ENCODE data around the gene PTPRM.

PTPRM gene

GRCh38 chr18:8224576-8224975, 657.5 kb downstream of the PTPRM start:
- WGBS, 2 experiments = 94 to 100% methylated on average over 2 to 3 of the region's 3 CpGs
- H3K4me3 ChIP-seq (ENCODE audit: insufficient read depth, low read depth, low read length) = no peak overlapping the region
- H3K36me3 ChIP-seq (ENCODE audit: control insufficient read depth, insufficient read depth, low read length) = no peaks in the 10 kb centered on the region
- no peaks in the 10 kb centered on the region for H3K4me1 ChIP-seq (ENCODE audit: control insufficient read depth, insufficient read depth, low read length)
- no peak overlapping the region for H3K27ac ChIP-seq (ENCODE audit: insufficient read depth, low read depth, low read length, poor library complexity, severe bottlenecking)
- no peaks in the 10 kb centered on the region for H3K9me3 ChIP-seq (ENCODE audit: control insufficient read depth, low read length)
- no peaks in the 10 kb centered on the region for H3K27me3 ChIP-seq (ENCODE audit: control insufficient read depth, insufficient read depth, low read length, poor library complexity, severe bottlenecking)

GRCh38 chr18:8229040-8229439, 661.9 kb downstream of the PTPRM start:
- no peaks in the 10 kb centered on the region for H3K9me3 ChIP-seq (ENCODE audit: control insufficient read depth, low read length)
- no peaks in the 10 kb centered on the region for H3K4me1 ChIP-seq (ENCODE audit: control insufficient read depth, insufficient read depth, low read length)
- no peak overlapping the region for H3K4me3 ChIP-seq (ENCODE audit: insufficient read depth, low read depth, low read length)
- H3K27ac ChIP-seq (ENCODE audit: insufficient read depth, low read depth, low read length, poor library complexity, severe bottlenecking) = no peak overlapping the region
- 96 to 97% methylated on average over 4 of the region's 5 CpGs for WGBS, 2 experiments
- no peaks in the 10 kb centered on the region for H3K36me3 ChIP-seq (ENCODE audit: control insufficient read depth, insufficient read depth, low read length)
- H3K27me3 ChIP-seq (ENCODE audit: control insufficient read depth, insufficient read depth, low read length, poor library complexity, severe bottlenecking) = no peaks in the 10 kb centered on the region

GRCh38 chr18:8229787-8230186, 662.7 kb downstream of the PTPRM start:
- Histone ChIP-seq H3K36me3 (ENCODE audit: control insufficient read depth, insufficient read depth, low read length) (no peaks in the 10 kb centered on the region), H3K27ac (ENCODE audit: insufficient read depth, low read depth, low read length, poor library complexity, severe bottlenecking) (no peak overlapping the region), H3K4me1 (ENCODE audit: control insufficient read depth, insufficient read depth, low read length) (no peaks in the 10 kb centered on the region), H3K27me3 (ENCODE audit: control insufficient read depth, insufficient read depth, low read length, poor library complexity, severe bottlenecking) (no peaks in the 10 kb centered on the region), H3K4me3 (ENCODE audit: insufficient read depth, low read depth, low read length) (no peak overlapping the region), H3K9me3 (ENCODE audit: control insufficient read depth, low read length) (peaks cover under 1% of the 10 kb centered on the region)
- 97% methylated on average over 3 of the region's 3 CpGs for WGBS, 2 experiments

- WGBS, 2 experiments = 94 to 97% methylated on average over 5 of the region's 5 CpGs
- no peaks in the 10 kb centered on the region for H3K36me3 ChIP-seq (ENCODE audit: control insufficient read depth, insufficient read depth, low read length)
- no peaks in the 10 kb centered on the region for H3K4me1 ChIP-seq (ENCODE audit: control insufficient read depth, insufficient read depth, low read length)
- no peak overlapping the region for H3K27ac ChIP-seq (ENCODE audit: insufficient read depth, low read depth, low read length, poor library complexity, severe bottlenecking)
- no peak overlapping the region for H3K4me3 ChIP-seq (ENCODE audit: insufficient read depth, low read depth, low read length)
- no peaks in the 10 kb centered on the region for H3K27me3 ChIP-seq (ENCODE audit: control insufficient read depth, insufficient read depth, low read length, poor library complexity, severe bottlenecking)
- H3K9me3 ChIP-seq (ENCODE audit: control insufficient read depth, low read length) = peaks cover 3% of the 10 kb centered on the region
These were observed 664.2 kb downstream of the PTPRM start for GRCh38 chr18:8231316-8231715.

GRCh38 chr18:8232791-8233190, 665.7 kb downstream of the PTPRM start:
- H3K27me3 ChIP-seq (ENCODE audit: control insufficient read depth, insufficient read depth, low read length, poor library complexity, severe bottlenecking) = no peaks in the 10 kb centered on the region
- H3K36me3 ChIP-seq (ENCODE audit: control insufficient read depth, insufficient read depth, low read length) = no peaks in the 10 kb centered on the region
- H3K4me3 ChIP-seq (ENCODE audit: insufficient read depth, low read depth, low read length) = no peak overlapping the region
- H3K9me3 ChIP-seq (ENCODE audit: control insufficient read depth, low read length) = peaks cover 3% of the 10 kb centered on the region
- H3K27ac ChIP-seq (ENCODE audit: insufficient read depth, low read depth, low read length, poor library complexity, severe bottlenecking) = no peak overlapping the region
- 81% methylated on average over 4 of the region's 4 CpGs for WGBS, 2 experiments
- no peaks in the 10 kb centered on the region for H3K4me1 ChIP-seq (ENCODE audit: control insufficient read depth, insufficient read depth, low read length)

GRCh38 chr18:8235894-8236293, 668.8 kb downstream of the PTPRM start:
- no peak overlapping the region for H3K4me3 ChIP-seq (ENCODE audit: insufficient read depth, low read depth, low read length)
- 92 to 99% methylated on average over 3 of the region's 3 CpGs for WGBS, 2 experiments
- peaks cover 3% of the 10 kb centered on the region for H3K9me3 ChIP-seq (ENCODE audit: control insufficient read depth, low read length)
- no peaks in the 10 kb centered on the region for H3K36me3 ChIP-seq (ENCODE audit: control insufficient read depth, insufficient read depth, low read length)
- no peaks in the 10 kb centered on the region for H3K27me3 ChIP-seq (ENCODE audit: control insufficient read depth, insufficient read depth, low read length, poor library complexity, severe bottlenecking)
- no peak overlapping the region for H3K27ac ChIP-seq (ENCODE audit: insufficient read depth, low read depth, low read length, poor library complexity, severe bottlenecking)
- H3K4me1 ChIP-seq (ENCODE audit: control insufficient read depth, insufficient read depth, low read length) = no peaks in the 10 kb centered on the region

- Histone ChIP-seq H3K27ac (ENCODE audit: insufficient read depth, low read depth, low read length, poor library complexity, severe bottlenecking) (no peak overlapping the region), H3K27me3 (ENCODE audit: control insufficient read depth, insufficient read depth, low read length, poor library complexity, severe bottlenecking) (no peaks in the 10 kb centered on the region), H3K36me3 (ENCODE audit: control insufficient read depth, insufficient read depth, low read length) (no peaks in the 10 kb centered on the region), H3K4me1 (ENCODE audit: control insufficient read depth, insufficient read depth, low read length) (no peaks in the 10 kb centered on the region), H3K4me3 (ENCODE audit: insufficient read depth, low read depth, low read length) (no peak overlapping the region), H3K9me3 (ENCODE audit: control insufficient read depth, low read length) (peaks cover 3% of the 10 kb centered on the region)
- 94 to 98% methylated on average over 3 to 4 of the region's 5 CpGs for WGBS, 2 experiments
These were observed 671.4 kb downstream of the PTPRM start for GRCh38 chr18:8238507-8238906.

- Histone ChIP-seq H3K36me3 (ENCODE audit: control insufficient read depth, insufficient read depth, low read length) (no peaks in the 10 kb centered on the region), H3K27me3 (ENCODE audit: control insufficient read depth, insufficient read depth, low read length, poor library complexity, severe bottlenecking) (no peaks in the 10 kb centered on the region), H3K4me3 (ENCODE audit: insufficient read depth, low read depth, low read length) (no peak overlapping the region), H3K4me1 (ENCODE audit: control insufficient read depth, insufficient read depth, low read length) (no peaks in the 10 kb centered on the region), H3K27ac (ENCODE audit: insufficient read depth, low read depth, low read length, poor library complexity, severe bottlenecking) (no peak overlapping the region), H3K9me3 (ENCODE audit: control insufficient read depth, low read length) (no peaks in the 10 kb centered on the region)
- WGBS, 2 experiments = 100% methylated on average over 1 of the region's 1 CpG; no CpG with 5 or more reads in 1 of the 2 experiments
These were observed 674.6 kb downstream of the PTPRM start for GRCh38 chr18:8241731-8242130.

- no peaks in the 10 kb centered on the region for H3K27me3 ChIP-seq (ENCODE audit: control insufficient read depth, insufficient read depth, low read length, poor library complexity, severe bottlenecking)
- H3K4me3 ChIP-seq (ENCODE audit: insufficient read depth, low read depth, low read length) = no peak overlapping the region
- H3K9me3 ChIP-seq (ENCODE audit: control insufficient read depth, low read length) = no peaks in the 10 kb centered on the region
- H3K27ac ChIP-seq (ENCODE audit: insufficient read depth, low read depth, low read length, poor library complexity, severe bottlenecking) = no peak overlapping the region
- WGBS, 2 experiments = 78 to 89% methylated on average over 1 of the region's 1 CpG
- no peaks in the 10 kb centered on the region for H3K4me1 ChIP-seq (ENCODE audit: control insufficient read depth, insufficient read depth, low read length)
- H3K36me3 ChIP-seq (ENCODE audit: control insufficient read depth, insufficient read depth, low read length) = no peaks in the 10 kb centered on the region
These were observed 675.1 kb downstream of the PTPRM start for GRCh38 chr18:8242151-8242696.

- 51 to 63% methylated on average over 5 to 6 of the region's 6 CpGs for WGBS, 2 experiments
- Histone ChIP-seq H3K9me3 (ENCODE audit: control insufficient read depth, low read length) (no peaks in the 10 kb centered on the region), H3K4me3 (ENCODE audit: insufficient read depth, low read depth, low read length) (no peak overlapping the region), H3K27me3 (ENCODE audit: control insufficient read depth, insufficient read depth, low read length, poor library complexity, severe bottlenecking) (no peaks in the 10 kb centered on the region), H3K4me1 (ENCODE audit: control insufficient read depth, insufficient read depth, low read length) (peaks cover 14% of the 10 kb centered on the region), H3K27ac (ENCODE audit: insufficient read depth, low read depth, low read length, poor library complexity, severe bottlenecking) (no peak overlapping the region), H3K36me3 (ENCODE audit: control insufficient read depth, insufficient read depth, low read length) (no peaks in the 10 kb centered on the region)
These were observed 680.6 kb downstream of the PTPRM start for GRCh38 chr18:8247700-8248099.

GRCh38 chr18:8248576-8248975, 681.5 kb downstream of the PTPRM start:
- H3K4me3 ChIP-seq (ENCODE audit: insufficient read depth, low read depth, low read length) = no peak overlapping the region
- no peaks in the 10 kb centered on the region for H3K36me3 ChIP-seq (ENCODE audit: control insufficient read depth, insufficient read depth, low read length)
- 82 to 90% methylated on average over 4 of the region's 4 CpGs for WGBS, 2 experiments
- peaks cover 14% of the 10 kb centered on the region for H3K4me1 ChIP-seq (ENCODE audit: control insufficient read depth, insufficient read depth, low read length)
- H3K9me3 ChIP-seq (ENCODE audit: control insufficient read depth, low read length) = no peaks in the 10 kb centered on the region
- no peak overlapping the region for H3K27ac ChIP-seq (ENCODE audit: insufficient read depth, low read depth, low read length, poor library complexity, severe bottlenecking)
- no peaks in the 10 kb centered on the region for H3K27me3 ChIP-seq (ENCODE audit: control insufficient read depth, insufficient read depth, low read length, poor library complexity, severe bottlenecking)

Data from ectodermal cell (in vitro differentiated cells).